Neural cell (in vitro differentiated cells): Measurements from ENCODE around the gene BCL2.

ENCODE experiments used
- EP300 ChIP-seq: fragments of 450-650 bp; conservative IDR thresholded peaks from 2 replicates; pipeline ENCODE4 v1.6.1; 2014; ENCODE audit warnings: antibody characterized with exemption, mild to moderate bottlenecking, moderate library complexity; ENCODE audit not compliant: poor library complexity, severe bottlenecking
- EZH2 ChIP-seq: fragments of 200-600, 300-800 bp; shearing (Covaris generic), sonication (generic); IDR thresholded peaks from 2 replicates; pipeline ENCODE4 v1.6.1; 2014; ENCODE audit warnings: antibody characterized with exemption, low read length, borderline replicate concordance, mild to moderate bottlenecking; ENCODE audit not compliant: insufficient read depth, poor library complexity, severe bottlenecking
- POLR2AphosphoS5 ChIP-seq: IDR thresholded peaks from 2 replicates; pipeline ENCODE4 v1.6.1; 2012
- RAD21 ChIP-seq: fragments of 450-650 bp; conservative IDR thresholded peaks from 2 replicates; pipeline ENCODE4 v1.6.1; 2014; ENCODE audit warnings: antibody characterized with exemption, mild to moderate bottlenecking, moderate library complexity
- SMC3 ChIP-seq: fragments of 450-650 bp; conservative IDR thresholded peaks from 2 replicates; pipeline ENCODE4 v1.6.1; 2014; ENCODE audit warnings: antibody characterized with exemption, mild to moderate bottlenecking, moderate library complexity; ENCODE audit not compliant: poor library complexity
- TAF1 ChIP-seq: IDR thresholded peaks from 2 replicates; pipeline ENCODE4 v1.6.1; 2012; ENCODE audit warnings: low read depth
- TF ChIP-seq, protein P1 (sequence below): fragments of 450-650 bp; IDR thresholded peaks from 2 replicates; pipeline ENCODE4 v1.5.1; 2014; ENCODE audit warnings: antibody characterized with exemption, mild to moderate bottlenecking, moderate library complexity; ENCODE audit not compliant: poor library complexity, severe bottlenecking
- TF ChIP-seq, protein P2 (sequence below): IDR thresholded peaks from 2 replicates; pipeline ENCODE4 v1.6.1; 2012; ENCODE audit warnings: borderline replicate concordance

DNA sequence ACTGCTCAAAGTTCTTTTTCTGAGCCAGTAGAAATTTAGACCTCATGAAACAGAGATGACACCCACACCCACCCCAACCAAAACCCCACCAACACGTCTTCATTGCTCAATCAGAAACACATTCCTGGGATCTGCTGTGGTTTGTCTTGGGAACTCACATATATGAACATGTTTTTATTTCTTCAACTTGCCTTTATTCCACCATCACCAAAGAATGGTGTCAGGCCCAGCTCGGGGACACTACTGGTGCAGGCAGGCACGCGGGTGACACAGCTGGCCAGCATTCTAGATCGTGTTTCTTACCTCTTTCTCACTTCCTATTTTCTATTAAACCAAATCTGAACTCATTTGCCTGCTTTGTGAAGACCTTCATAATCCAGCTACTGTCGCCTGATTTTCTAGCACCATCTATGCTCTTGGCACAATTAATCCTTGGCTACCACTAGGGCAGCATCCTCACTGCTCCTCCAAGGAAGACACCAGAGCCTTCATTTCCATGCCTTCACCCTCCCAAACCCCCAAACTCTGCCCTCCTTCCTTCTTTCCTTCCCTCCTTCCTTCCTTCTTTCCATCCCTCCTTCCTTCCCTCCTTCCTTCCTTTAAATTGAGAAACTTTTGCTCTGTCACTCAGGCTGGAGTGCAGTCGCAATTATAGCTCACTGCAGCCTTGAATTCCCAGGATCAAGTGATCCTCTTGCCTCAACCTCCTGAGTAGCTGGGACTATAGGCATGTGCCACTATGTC is 157.1 kb downstream of the BCL2 start:
- TF ChIP-seq, protein P1, sequence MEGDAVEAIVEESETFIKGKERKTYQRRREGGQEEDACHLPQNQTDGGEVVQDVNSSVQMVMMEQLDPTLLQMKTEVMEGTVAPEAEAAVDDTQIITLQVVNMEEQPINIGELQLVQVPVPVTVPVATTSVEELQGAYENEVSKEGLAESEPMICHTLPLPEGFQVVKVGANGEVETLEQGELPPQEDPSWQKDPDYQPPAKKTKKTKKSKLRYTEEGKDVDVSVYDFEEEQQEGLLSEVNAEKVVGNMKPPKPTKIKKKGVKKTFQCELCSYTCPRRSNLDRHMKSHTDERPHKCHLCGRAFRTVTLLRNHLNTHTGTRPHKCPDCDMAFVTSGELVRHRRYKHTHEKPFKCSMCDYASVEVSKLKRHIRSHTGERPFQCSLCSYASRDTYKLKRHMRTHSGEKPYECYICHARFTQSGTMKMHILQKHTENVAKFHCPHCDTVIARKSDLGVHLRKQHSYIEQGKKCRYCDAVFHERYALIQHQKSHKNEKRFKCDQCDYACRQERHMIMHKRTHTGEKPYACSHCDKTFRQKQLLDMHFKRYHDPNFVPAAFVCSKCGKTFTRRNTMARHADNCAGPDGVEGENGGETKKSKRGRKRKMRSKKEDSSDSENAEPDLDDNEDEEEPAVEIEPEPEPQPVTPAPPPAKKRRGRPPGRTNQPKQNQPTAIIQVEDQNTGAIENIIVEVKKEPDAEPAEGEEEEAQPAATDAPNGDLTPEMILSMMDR = no peak
- no peak for TF ChIP-seq TAF1
- TF ChIP-seq EZH2 = no peak
- no peak for TF ChIP-seq RAD21
- TF ChIP-seq EP300 = no peak
- no peak for TF ChIP-seq POLR2AphosphoS5
- TF ChIP-seq, protein P2, sequence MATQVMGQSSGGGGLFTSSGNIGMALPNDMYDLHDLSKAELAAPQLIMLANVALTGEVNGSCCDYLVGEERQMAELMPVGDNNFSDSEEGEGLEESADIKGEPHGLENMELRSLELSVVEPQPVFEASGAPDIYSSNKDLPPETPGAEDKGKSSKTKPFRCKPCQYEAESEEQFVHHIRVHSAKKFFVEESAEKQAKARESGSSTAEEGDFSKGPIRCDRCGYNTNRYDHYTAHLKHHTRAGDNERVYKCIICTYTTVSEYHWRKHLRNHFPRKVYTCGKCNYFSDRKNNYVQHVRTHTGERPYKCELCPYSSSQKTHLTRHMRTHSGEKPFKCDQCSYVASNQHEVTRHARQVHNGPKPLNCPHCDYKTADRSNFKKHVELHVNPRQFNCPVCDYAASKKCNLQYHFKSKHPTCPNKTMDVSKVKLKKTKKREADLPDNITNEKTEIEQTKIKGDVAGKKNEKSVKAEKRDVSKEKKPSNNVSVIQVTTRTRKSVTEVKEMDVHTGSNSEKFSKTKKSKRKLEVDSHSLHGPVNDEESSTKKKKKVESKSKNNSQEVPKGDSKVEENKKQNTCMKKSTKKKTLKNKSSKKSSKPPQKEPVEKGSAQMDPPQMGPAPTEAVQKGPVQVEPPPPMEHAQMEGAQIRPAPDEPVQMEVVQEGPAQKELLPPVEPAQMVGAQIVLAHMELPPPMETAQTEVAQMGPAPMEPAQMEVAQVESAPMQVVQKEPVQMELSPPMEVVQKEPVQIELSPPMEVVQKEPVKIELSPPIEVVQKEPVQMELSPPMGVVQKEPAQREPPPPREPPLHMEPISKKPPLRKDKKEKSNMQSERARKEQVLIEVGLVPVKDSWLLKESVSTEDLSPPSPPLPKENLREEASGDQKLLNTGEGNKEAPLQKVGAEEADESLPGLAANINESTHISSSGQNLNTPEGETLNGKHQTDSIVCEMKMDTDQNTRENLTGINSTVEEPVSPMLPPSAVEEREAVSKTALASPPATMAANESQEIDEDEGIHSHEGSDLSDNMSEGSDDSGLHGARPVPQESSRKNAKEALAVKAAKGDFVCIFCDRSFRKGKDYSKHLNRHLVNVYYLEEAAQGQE = no peak
- no peak for TF ChIP-seq SMC3
